NB4 (cell line): Measurements from ENCODE around the gene EGLN2.
"Not testable (repeated sequence)": the region's sequence is repeated elsewhere in the genome, so short reads cannot be mapped to it uniquely, and the experiment has no call there.

Experiments
- CTCF ChIP-seq: IDR thresholded peaks from one replicate; pipeline ENCODE4 v1.5.1; 2012; ENCODE audit warnings: low read depth, low read length
- MAX ChIP-seq: IDR thresholded peaks from 2 replicates; pipeline ENCODE4 v1.6.1; 2011; ENCODE audit warnings: low read depth, low read length
- MYC ChIP-seq: IDR thresholded peaks from 2 replicates; pipeline ENCODE4 v1.6.1; 2011; ENCODE audit warnings: low read depth, low read length
- POLR2A ChIP-seq: IDR thresholded peaks from 2 replicates; pipeline ENCODE4 v1.6.1; 2011; ENCODE audit warnings: mild to moderate bottlenecking; ENCODE audit not compliant: insufficient read length; ENCODE audit errors: extremely low read depth

GRCh38 chr19:40810649-40811408, 11.8 kb downstream of the EGLN2 start:
- not testable (repeated sequence) for TF ChIP-seq CTCF, MYC, MAX, POLR2A
